PFSK-1 (cell line): Measurements from ENCODE around the gene HLCS.

Experiments used
- POLR2AphosphoS5 ChIP-seq: IDR thresholded peaks from 2 replicates; pipeline ENCODE4 v1.6.1; 2012; ENCODE audit warnings: low read depth, mild to moderate bottlenecking, control low read depth, low read length, moderate library complexity
- TAF1 ChIP-seq: IDR thresholded peaks from 2 replicates; pipeline ENCODE4 v1.6.1; 2012; ENCODE audit warnings: low read length, control low read depth, borderline replicate concordance; ENCODE audit not compliant: insufficient read depth

- no peak for TF ChIP-seq POLR2AphosphoS5
- TF ChIP-seq TAF1: no peak
Measured at GRCh38 chr21:36962098-36962780, 4.2 kb downstream of the HLCS start.
